Measurements from ENCODE around the gene SLC38A10. TPM values are rescaled to one million over a fixed set of nuclear protein-coding genes. Genes with fewer than 3 reads are reported as not detected.

SLC38A10 gene
- total and polyA plus RNA-seq, 2 of the 13 experiments (the other 11 are each of a cell fraction or from before 2014, with no cell fraction given), result 23.4 to 55.8 TPM

GRCh38 chr17:81291662-81292061, 3.4 kb downstream of the SLC38A10 start (continued):
- TF ChIP-seq, protein P1, sequence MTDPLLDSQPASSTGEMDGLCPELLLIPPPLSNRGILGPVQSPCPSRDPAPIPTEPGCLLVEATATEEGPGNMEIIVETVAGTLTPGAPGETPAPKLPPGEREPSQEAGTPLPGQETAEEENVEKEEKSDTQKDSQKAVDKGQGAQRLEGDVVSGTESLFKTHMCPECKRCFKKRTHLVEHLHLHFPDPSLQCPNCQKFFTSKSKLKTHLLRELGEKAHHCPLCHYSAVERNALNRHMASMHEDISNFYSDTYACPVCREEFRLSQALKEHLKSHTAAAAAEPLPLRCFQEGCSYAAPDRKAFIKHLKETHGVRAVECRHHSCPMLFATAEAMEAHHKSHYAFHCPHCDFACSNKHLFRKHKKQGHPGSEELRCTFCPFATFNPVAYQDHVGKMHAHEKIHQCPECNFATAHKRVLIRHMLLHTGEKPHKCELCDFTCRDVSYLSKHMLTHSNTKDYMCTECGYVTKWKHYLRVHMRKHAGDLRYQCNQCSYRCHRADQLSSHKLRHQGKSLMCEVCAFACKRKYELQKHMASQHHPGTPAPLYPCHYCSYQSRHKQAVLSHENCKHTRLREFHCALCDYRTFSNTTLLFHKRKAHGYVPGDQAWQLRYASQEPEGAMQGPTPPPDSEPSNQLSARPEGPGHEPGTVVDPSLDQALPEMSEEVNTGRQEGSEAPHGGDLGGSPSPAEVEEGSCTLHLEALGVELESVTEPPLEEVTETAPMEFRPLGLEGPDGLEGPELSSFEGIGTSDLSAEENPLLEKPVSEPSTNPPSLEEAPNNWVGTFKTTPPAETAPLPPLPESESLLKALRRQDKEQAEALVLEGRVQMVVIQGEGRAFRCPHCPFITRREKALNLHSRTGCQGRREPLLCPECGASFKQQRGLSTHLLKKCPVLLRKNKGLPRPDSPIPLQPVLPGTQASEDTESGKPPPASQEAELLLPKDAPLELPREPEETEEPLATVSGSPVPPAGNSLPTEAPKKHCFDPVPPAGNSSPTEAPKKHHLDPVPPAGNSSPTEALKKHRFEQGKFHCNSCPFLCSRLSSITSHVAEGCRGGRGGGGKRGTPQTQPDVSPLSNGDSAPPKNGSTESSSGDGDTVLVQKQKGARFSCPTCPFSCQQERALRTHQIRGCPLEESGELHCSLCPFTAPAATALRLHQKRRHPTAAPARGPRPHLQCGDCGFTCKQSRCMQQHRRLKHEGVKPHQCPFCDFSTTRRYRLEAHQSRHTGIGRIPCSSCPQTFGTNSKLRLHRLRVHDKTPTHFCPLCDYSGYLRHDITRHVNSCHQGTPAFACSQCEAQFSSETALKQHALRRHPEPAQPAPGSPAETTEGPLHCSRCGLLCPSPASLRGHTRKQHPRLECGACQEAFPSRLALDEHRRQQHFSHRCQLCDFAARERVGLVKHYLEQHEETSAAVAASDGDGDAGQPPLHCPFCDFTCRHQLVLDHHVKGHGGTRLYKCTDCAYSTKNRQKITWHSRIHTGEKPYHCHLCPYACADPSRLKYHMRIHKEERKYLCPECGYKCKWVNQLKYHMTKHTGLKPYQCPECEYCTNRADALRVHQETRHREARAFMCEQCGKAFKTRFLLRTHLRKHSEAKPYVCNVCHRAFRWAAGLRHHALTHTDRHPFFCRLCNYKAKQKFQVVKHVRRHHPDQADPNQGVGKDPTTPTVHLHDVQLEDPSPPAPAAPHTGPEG (CRISPR knock-in tag; IDR thresholded peaks at IDR 0.05), result peak; percentile 99
- TF ChIP-seq, protein P2, sequence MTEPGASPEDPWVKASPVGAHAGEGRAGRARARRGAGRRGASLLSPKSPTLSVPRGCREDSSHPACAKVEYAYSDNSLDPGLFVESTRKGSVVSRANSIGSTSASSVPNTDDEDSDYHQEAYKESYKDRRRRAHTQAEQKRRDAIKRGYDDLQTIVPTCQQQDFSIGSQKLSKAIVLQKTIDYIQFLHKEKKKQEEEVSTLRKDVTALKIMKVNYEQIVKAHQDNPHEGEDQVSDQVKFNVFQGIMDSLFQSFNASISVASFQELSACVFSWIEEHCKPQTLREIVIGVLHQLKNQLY (CRISPR knock-in tag; IDR thresholded peaks at IDR 0.05), result no peak
- TF ChIP-seq GATAD2A (CRISPR knock-in tag; IDR thresholded peaks at IDR 0.05) (0 out of 2 replicates have a peak, but pooled peaks have one; percentile 19), STAG1 (CRISPR knock-in tag; IDR thresholded peaks at IDR 0.05) (peak; percentile 93), ESRRA (CRISPR knock-in tag; IDR thresholded peaks at IDR 0.05; ENCODE audit: low read depth) (0 out of 2 replicates have a peak, but pooled peaks have one; percentile 29), PRPF4 (IDR thresholded peaks at IDR 0.05; ENCODE audit: low read depth, low read length, poor library complexity, severe bottlenecking) (peak; percentile 74), RBFOX2 (IDR thresholded peaks at IDR 0.05; ENCODE audit: low read depth, low read length) (0 out of 2 replicates have a peak, but pooled peaks have one; percentile 14), SP4 (CRISPR knock-in tag; IDR thresholded peaks at IDR 0.05) (0 out of 2 replicates have a peak, but pooled peaks have one; percentile 20), ZNF331 (CRISPR knock-in tag; IDR thresholded peaks at IDR 0.05) (0 out of 2 replicates have a peak, but pooled peaks have one; percentile 17), SIN3B (IDR thresholded peaks at IDR 0.05; ENCODE audit: low read length) (no peak), CBX5 (CRISPR knock-in tag; IDR thresholded peaks at IDR 0.05; ENCODE audit: borderline replicate concordance) (peak; percentile 62; the same call in 1 of the 2 replicates), ZMAT5 (CRISPR knock-in tag; IDR thresholded peaks at IDR 0.05; ENCODE audit: borderline replicate concordance, low read depth) (no peak), KLF15 (CRISPR knock-in tag; IDR thresholded peaks at IDR 0.05; ENCODE audit: borderline replicate concordance) (no peak), POGZ (CRISPR knock-in tag; IDR thresholded peaks at IDR 0.05) (peak; percentile 38; the same call in 1 of the 2 replicates), RXRA (CRISPR knock-in tag; IDR thresholded peaks at IDR 0.05) (0 out of 2 replicates have a peak, but pooled peaks have one; percentile 29)
- TF ChIP-seq, protein P3, sequence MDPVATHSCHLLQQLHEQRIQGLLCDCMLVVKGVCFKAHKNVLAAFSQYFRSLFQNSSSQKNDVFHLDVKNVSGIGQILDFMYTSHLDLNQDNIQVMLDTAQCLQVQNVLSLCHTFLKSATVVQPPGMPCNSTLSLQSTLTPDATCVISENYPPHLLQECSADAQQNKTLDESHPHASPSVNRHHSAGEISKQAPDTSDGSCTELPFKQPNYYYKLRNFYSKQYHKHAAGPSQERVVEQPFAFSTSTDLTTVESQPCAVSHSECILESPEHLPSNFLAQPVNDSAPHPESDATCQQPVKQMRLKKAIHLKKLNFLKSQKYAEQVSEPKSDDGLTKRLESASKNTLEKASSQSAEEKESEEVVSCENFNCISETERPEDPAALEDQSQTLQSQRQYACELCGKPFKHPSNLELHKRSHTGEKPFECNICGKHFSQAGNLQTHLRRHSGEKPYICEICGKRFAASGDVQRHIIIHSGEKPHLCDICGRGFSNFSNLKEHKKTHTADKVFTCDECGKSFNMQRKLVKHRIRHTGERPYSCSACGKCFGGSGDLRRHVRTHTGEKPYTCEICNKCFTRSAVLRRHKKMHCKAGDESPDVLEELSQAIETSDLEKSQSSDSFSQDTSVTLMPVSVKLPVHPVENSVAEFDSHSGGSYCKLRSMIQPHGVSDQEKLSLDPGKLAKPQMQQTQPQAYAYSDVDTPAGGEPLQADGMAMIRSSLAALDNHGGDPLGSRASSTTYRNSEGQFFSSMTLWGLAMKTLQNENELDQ (CRISPR knock-in tag; IDR thresholded peaks at IDR 0.05; ENCODE audit: borderline replicate concordance), result peak; percentile 32; the same call in 1 of the 2 replicates
- TF ChIP-seq, protein P4, sequence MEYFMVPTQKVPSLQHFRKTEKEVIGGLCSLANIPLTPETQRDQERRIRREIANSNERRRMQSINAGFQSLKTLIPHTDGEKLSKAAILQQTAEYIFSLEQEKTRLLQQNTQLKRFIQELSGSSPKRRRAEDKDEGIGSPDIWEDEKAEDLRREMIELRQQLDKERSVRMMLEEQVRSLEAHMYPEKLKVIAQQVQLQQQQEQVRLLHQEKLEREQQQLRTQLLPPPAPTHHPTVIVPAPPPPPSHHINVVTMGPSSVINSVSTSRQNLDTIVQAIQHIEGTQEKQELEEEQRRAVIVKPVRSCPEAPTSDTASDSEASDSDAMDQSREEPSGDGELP (IDR thresholded peaks at IDR 0.05; ENCODE audit: borderline replicate concordance, low read depth), result 0 out of 2 replicates have a peak, but pooled peaks have one; percentile 18
- TF ChIP-seq, protein P5, sequence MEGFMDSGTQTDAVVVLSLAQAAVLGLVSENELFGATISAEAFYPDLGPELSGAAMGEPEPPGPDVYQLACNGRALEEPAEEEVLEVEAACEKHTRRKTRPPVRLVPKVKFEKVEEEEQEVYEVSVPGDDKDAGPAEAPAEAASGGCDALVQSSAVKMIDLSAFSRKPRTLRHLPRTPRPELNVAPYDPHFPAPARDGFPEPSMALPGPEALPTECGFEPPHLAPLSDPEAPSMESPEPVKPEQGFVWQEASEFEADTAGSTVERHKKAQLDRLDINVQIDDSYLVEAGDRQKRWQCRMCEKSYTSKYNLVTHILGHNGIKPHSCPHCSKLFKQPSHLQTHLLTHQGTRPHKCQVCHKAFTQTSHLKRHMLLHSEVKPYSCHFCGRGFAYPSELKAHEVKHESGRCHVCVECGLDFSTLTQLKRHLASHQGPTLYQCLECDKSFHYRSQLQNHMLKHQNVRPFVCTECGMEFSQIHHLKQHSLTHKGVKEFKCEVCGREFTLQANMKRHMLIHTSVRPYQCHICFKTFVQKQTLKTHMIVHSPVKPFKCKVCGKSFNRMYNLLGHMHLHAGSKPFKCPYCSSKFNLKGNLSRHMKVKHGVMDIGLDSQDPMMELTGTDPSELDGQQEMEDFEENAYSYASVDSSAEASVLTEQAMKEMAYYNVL (CRISPR knock-in tag; IDR thresholded peaks at IDR 0.05; ENCODE audit: borderline replicate concordance), result 0 out of 2 replicates have a peak, but pooled peaks have one; percentile 28

Measured in HepG2 (cell line).